ENCODE measurements around the gene EFCAB6. TPM values are rescaled to one million over a fixed set of nuclear protein-coding genes. Genes with fewer than 3 reads are reported as not detected.

EFCAB6 gene
- total and polyA plus RNA-seq, 2 of the 13 experiments (the other 11 are each of a cell fraction or from before 2014, with no cell fraction given): not detected

DNA sequence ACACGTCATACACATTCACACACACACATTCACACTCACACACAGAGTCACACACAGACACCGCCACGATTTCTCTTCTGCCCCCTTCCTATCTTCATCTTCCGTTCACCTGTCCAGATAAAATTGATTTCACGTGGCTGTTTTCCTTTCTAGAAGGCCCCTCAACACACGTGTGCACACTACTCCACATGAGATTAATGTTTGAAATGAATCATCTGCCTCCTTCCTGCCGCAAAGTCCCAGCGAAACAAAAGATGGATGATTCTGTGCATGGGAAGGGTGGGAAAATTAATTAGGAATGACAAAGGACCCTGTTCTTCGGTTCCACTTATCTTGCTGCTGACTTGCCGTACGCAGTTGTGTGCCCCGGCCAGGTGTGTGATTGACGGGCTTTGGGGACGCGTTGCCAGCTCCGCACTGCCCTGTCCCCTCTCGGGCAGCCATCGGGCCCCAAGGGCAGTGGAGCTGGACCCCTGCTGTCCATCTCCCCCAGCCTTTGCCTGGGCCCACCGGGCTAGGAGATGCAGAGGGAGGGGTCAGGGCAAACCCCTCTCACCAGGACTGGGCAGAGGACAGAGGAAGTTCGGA, 326.5 kb downstream of the EFCAB6 start:
- H3K4me3 ChIP-seq (replicated peaks in 1 of 3; ENCODE audit: insufficient read depth in 1 of 3, low read depth in 2 of 3, low read length in 3 of 3): no peak overlapping the region
- DNase-seq (ENCODE audit: low spot score) (no peak), ATAC-seq (no peak), FAIRE-seq (no peak)
- TF ChIP-seq, protein P1, sequence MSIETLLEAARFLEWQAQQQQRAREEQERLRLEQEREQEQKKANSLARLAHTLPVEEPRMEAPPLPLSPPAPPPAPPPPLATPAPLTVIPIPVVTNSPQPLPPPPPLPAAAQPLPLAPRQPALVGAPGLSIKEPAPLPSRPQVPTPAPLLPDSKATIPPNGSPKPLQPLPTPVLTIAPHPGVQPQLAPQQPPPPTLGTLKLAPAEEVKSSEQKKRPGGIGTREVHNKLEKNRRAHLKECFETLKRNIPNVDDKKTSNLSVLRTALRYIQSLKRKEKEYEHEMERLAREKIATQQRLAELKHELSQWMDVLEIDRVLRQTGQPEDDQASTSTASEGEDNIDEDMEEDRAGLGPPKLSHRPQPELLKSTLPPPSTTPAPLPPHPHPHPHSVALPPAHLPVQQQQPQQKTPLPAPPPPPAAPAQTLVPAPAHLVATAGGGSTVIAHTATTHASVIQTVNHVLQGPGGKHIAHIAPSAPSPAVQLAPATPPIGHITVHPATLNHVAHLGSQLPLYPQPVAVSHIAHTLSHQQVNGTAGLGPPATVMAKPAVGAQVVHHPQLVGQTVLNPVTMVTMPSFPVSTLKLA (IDR thresholded peaks at IDR 0.05): peak; percentile 11; the same call in 1 of the 2 replicates
- TF ChIP-seq REL (CRISPR knock-in tag; conservative IDR thresholded peaks at IDR 0.05): no peak
- no peak for TF ChIP-seq ZNF564 (CRISPR knock-in tag; IDR thresholded peaks at IDR 0.05)
- TF ChIP-seq ZNF607 (CRISPR knock-in tag; IDR thresholded peaks at IDR 0.05; ENCODE audit: borderline replicate concordance): no peak
- in situ Hi-C loops (cut with HindIII; ENCODE audit: extremely low pct_ligation_motif_present, low pct_unique_long_range_greater_than_20kb) (no loop called here), intact Hi-C loops (cut with micrococcal nuclease; ENCODE audit: unreplicated experiment) (no loop called here)
- POLR2A ChIA-PET: no interaction called here
- no peaks in the 10 kb centered on the region for H4K20me1 ChIP-seq (ENCODE audit: insufficient read depth, low read length)
- no peak overlapping the region for H2AFZ ChIP-seq (ENCODE audit: low read length)
- H3K27me3 ChIP-seq (ENCODE audit: control insufficient read depth in 1 of 2, insufficient read depth in 2 of 2, low read length in 2 of 2): peaks cover 1 to 6% of the 10 kb centered on the region in 2 experiments; a peak in 2 of 5 replicates
- WGBS (ENCODE audit: low lambda C conversion rate): 43% methylated on average over 12 of the region's 20 CpGs
- no TSS peak for BruUV-seq (replicated peaks)
- H3K79me2 ChIP-seq (ENCODE audit: insufficient read depth, low read length): no peaks in the 10 kb centered on the region
- H3K9me3 ChIP-seq (ENCODE audit: low read length): no peaks in the 10 kb centered on the region
- H3K4me1 ChIP-seq (ENCODE audit: insufficient read depth, low read length): no peaks in the 10 kb centered on the region
- no peaks in the 10 kb centered on the region for H3K36me3 ChIP-seq (replicated peaks in 1 of 2; ENCODE audit: control insufficient read depth in 1 of 2, insufficient read depth in 2 of 2, low read length in 2 of 2)
- no peak overlapping the region for H3K27ac ChIP-seq (ENCODE audit: extremely low read length, insufficient read depth, low read length)
- H3K4me2 ChIP-seq (ENCODE audit: low read depth, low read length): no peak overlapping the region
- CTCF ChIA-PET (ENCODE audit: low intra/inter-chr PET ratio, low total read pairs): no interaction called here
- no peak overlapping the region for H3K9ac ChIP-seq (ENCODE audit: insufficient read depth, low read depth, low read length)

DNA sequence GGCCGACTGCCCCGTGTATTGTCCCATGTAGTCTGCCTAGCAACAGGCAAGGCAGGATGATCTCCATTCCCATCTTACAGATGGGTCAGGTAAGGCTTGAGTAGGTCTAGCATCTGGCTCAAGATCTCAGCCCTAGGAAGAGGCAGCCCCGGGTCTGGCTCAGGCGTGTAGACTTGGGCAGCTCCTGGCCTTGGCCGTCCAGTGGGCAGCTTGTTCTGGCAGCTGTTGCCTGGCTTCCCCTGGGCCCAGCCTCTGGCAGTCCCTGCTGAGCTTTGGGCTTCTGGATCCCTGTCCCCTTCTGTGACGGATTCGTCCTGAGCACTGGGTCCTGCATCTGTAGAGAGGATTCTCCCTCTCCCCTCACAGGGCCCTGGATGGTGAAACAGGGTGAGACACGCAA, 327.9 kb downstream of the EFCAB6 start:
- Histone ChIP-seq H3K79me2 (ENCODE audit: insufficient read depth, low read length) (no peaks in the 10 kb centered on the region), H3K27me3 (ENCODE audit: control insufficient read depth in 1 of 2, insufficient read depth in 2 of 2, low read length in 2 of 2) (peaks cover 1 to 6% of the 10 kb centered on the region in 2 experiments; a peak in 3 of 5 replicates), H3K9ac (ENCODE audit: insufficient read depth, low read depth, low read length) (no peak overlapping the region), H4K20me1 (ENCODE audit: insufficient read depth, low read length) (no peaks in the 10 kb centered on the region), H3K4me1 (ENCODE audit: insufficient read depth, low read length) (no peaks in the 10 kb centered on the region), H3K27ac (ENCODE audit: extremely low read length, insufficient read depth, low read length) (no peak overlapping the region), H3K36me3 (replicated peaks in 1 of 2; ENCODE audit: control insufficient read depth in 1 of 2, insufficient read depth in 2 of 2, low read length in 2 of 2) (no peaks in the 10 kb centered on the region), H3K4me2 (ENCODE audit: low read depth, low read length) (no peak overlapping the region), H3K4me3 (replicated peaks in 1 of 3; ENCODE audit: insufficient read depth in 1 of 3, low read depth in 2 of 3, low read length in 3 of 3) (no peak overlapping the region), H2AFZ (ENCODE audit: low read length) (no peak overlapping the region), H3K9me3 (ENCODE audit: low read length) (no peaks in the 10 kb centered on the region)
- no peak for DNase-seq (ENCODE audit: low spot score)
- 42% methylated on average over 5 of the region's 8 CpGs for WGBS (ENCODE audit: low lambda C conversion rate)
- in situ Hi-C loops (cut with HindIII; ENCODE audit: extremely low pct_ligation_motif_present, low pct_unique_long_range_greater_than_20kb): loop anchor here (5.0 kb wide), 1 partner anchor 97 kb away; no protein-coding TSS in a partner anchor
- ChIA-PET CTCF (ENCODE audit: low intra/inter-chr PET ratio, low total read pairs) (no interaction called here), POLR2A (no interaction called here)
- BruUV-seq (replicated peaks): no TSS peak
- no peak for FAIRE-seq
- intact Hi-C loops (cut with micrococcal nuclease; ENCODE audit: unreplicated experiment): no loop called here
- ATAC-seq: no peak
- no peak for TF ChIP-seq ZNF350 (CRISPR knock-in tag; IDR thresholded peaks at IDR 0.05; ENCODE audit: borderline replicate concordance, low read depth)
- TF ChIP-seq KDM5B (CRISPR knock-in tag; IDR thresholded peaks at IDR 0.05; ENCODE audit: borderline replicate concordance): no peak
- no peak for TF ChIP-seq FOXM1 (CRISPR knock-in tag; IDR thresholded peaks at IDR 0.05)
- TF ChIP-seq ZNF761 (CRISPR knock-in tag; conservative IDR thresholded peaks at IDR 0.05): no peak
- no peak for TF ChIP-seq NFIC (IDR thresholded peaks at IDR 0.05; ENCODE audit: low read length)
- TF ChIP-seq ZFP41 (CRISPR knock-in tag; IDR thresholded peaks at IDR 0.05; ENCODE audit: borderline replicate concordance): no peak
- TF ChIP-seq ZNF766 (CRISPR knock-in tag; IDR thresholded peaks at IDR 0.05; ENCODE audit: borderline replicate concordance): no peak
- TF ChIP-seq ZNF296 (CRISPR knock-in tag; conservative IDR thresholded peaks at IDR 0.05): no peak
- TF ChIP-seq HNRNPUL1 (IDR thresholded peaks at IDR 0.05; ENCODE audit: low read depth, low read length): no peak
- TF ChIP-seq, protein P2, sequence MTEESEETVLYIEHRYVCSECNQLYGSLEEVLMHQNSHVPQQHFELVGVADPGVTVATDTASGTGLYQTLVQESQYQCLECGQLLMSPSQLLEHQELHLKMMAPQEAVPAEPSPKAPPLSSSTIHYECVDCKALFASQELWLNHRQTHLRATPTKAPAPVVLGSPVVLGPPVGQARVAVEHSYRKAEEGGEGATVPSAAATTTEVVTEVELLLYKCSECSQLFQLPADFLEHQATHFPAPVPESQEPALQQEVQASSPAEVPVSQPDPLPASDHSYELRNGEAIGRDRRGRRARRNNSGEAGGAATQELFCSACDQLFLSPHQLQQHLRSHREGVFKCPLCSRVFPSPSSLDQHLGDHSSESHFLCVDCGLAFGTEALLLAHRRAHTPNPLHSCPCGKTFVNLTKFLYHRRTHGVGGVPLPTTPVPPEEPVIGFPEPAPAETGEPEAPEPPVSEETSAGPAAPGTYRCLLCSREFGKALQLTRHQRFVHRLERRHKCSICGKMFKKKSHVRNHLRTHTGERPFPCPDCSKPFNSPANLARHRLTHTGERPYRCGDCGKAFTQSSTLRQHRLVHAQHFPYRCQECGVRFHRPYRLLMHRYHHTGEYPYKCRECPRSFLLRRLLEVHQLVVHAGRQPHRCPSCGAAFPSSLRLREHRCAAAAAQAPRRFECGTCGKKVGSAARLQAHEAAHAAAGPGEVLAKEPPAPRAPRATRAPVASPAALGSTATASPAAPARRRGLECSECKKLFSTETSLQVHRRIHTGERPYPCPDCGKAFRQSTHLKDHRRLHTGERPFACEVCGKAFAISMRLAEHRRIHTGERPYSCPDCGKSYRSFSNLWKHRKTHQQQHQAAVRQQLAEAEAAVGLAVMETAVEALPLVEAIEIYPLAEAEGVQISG (CRISPR knock-in tag; IDR thresholded peaks at IDR 0.05): no peak

Data from HepG2 (cell line).